ENCODE data around the gene STX7.

- TF ChIP-seq CTCF (IDR thresholded peaks at IDR 0.05), result no peak
- TF ChIP-seq POLR2A (IDR thresholded peaks at IDR 0.05), result no peak
Measured at GRCh38 chr6:132478674-132479073, 34.2 kb downstream of the STX7 start.
